ENCODE measurements around the gene PIK3R6. TPM values are rescaled to one million over a fixed set of nuclear protein-coding genes. Genes with fewer than 3 reads are reported as not detected.
"Not testable (repeated sequence)": the region's sequence is repeated elsewhere in the genome, so short reads cannot be mapped to it uniquely, and the experiment has no call there.

The PIK3R6 gene
- polyA plus RNA-seq, 1 donor (not counting 4 experiments of a cell fraction or from before 2014, with no cell fraction given): 0.03 TPM

- no peak for FAIRE-seq
- no peak for DNase-seq (ENCODE audit: low read depth, low spot score)
- dilution Hi-C loops (cut with MboI; ENCODE audit: extremely low pct_ligation_motif_present, low sequenced_read_pairs): no loop called here
- Histone ChIP-seq H3K27ac (ENCODE audit: control insufficient read depth, insufficient read depth, low read length) (no peak overlapping the region), H4K20me1 (ENCODE audit: control insufficient read depth, extremely low read depth, insufficient read depth, low read length) (no peaks in the 10 kb centered on the region), H3K9ac (ENCODE audit: control insufficient read depth, extremely low read depth, insufficient read depth, low read length) (no peak overlapping the region), H3K79me2 (ENCODE audit: control insufficient read depth, insufficient read depth, low read length) (no peaks in the 10 kb centered on the region), H3K4me1 (ENCODE audit: control insufficient read depth, extremely low read depth, insufficient read depth, low read length) (no peaks in the 10 kb centered on the region), H3K4me3 (ENCODE audit: control insufficient read depth in 2 of 3, extremely low read depth in 1 of 3, insufficient read depth in 2 of 3, low read depth in 1 of 3, low read length in 3 of 3) (no peak overlapping the region), H3K9me3 (ENCODE audit: control insufficient read depth, low read depth, low read length) (no peaks in the 10 kb centered on the region), H3K4me2 (ENCODE audit: control insufficient read depth, extremely low read depth, insufficient read depth, low read depth, low read length) (no peak overlapping the region), H3K27me3 (ENCODE audit: control insufficient read depth, extremely low read depth, insufficient read depth, low read length) (no peaks in the 10 kb centered on the region), H3K9me1 (ENCODE audit: control insufficient read depth, extremely low read depth, insufficient read depth, low read length) (no peaks in the 10 kb centered on the region), H3K36me3 (ENCODE audit: control insufficient read depth in 2 of 2, extremely low read depth in 1 of 2, insufficient read depth in 2 of 2, low read length in 2 of 2) (no peaks in the 10 kb centered on the region), H2AFZ (ENCODE audit: control insufficient read depth, low read length) (no peak overlapping the region)
- TF ChIP-seq CTCF (optimal IDR thresholded peaks at IDR 0.05 in 1 of 3, IDR thresholded peaks at IDR 0.05 in 1 of 3, conservative IDR thresholded peaks at IDR 0.05 in 1 of 3; ENCODE audit: extremely low read depth in 1 of 3, insufficient read depth in 2 of 3, low read length in 3 of 3) (no peak), EZH2 (IDR thresholded peaks at IDR 0.05; ENCODE audit: low read length) (no peak)
Measured at GRCh38 chr17:8885967-8886684, 18.7 kb upstream of the PIK3R6 start.

GRCh38 chr17:8885163-8885966, 17.9 kb upstream of the PIK3R6 start:
- H3K9me3 ChIP-seq (ENCODE audit: control insufficient read depth, low read depth, low read length); H3K4me2 ChIP-seq (ENCODE audit: control insufficient read depth, extremely low read depth, insufficient read depth, low read depth, low read length); H3K27ac ChIP-seq (ENCODE audit: control insufficient read depth, insufficient read depth, low read length); H4K20me1 ChIP-seq (ENCODE audit: control insufficient read depth, extremely low read depth, insufficient read depth, low read length); H3K9me1 ChIP-seq (ENCODE audit: control insufficient read depth, extremely low read depth, insufficient read depth, low read length); H3K9ac ChIP-seq (ENCODE audit: control insufficient read depth, extremely low read depth, insufficient read depth, low read length); H3K36me3 ChIP-seq (ENCODE audit: control insufficient read depth in 2 of 2, extremely low read depth in 1 of 2, insufficient read depth in 2 of 2, low read length in 2 of 2); FAIRE-seq; dilution Hi-C loops (cut with MboI; ENCODE audit: extremely low pct_ligation_motif_present, low sequenced_read_pairs); H2AFZ ChIP-seq (ENCODE audit: control insufficient read depth, low read length); H3K4me3 ChIP-seq (ENCODE audit: control insufficient read depth in 2 of 3, extremely low read depth in 1 of 3, insufficient read depth in 2 of 3, low read depth in 1 of 3, low read length in 3 of 3); H3K4me1 ChIP-seq (ENCODE audit: control insufficient read depth, extremely low read depth, insufficient read depth, low read length); DNase-seq (ENCODE audit: low read depth, low spot score); H3K79me2 ChIP-seq (ENCODE audit: control insufficient read depth, insufficient read depth, low read length); H3K27me3 ChIP-seq (ENCODE audit: control insufficient read depth, extremely low read depth, insufficient read depth, low read length): not testable (repeated sequence)
